Measurements from ENCODE around the gene TFAP2D.

The TFAP2D gene

GRCh38 chr6:50708664-50709365, 4.5 kb upstream of the TFAP2D start:
- Mint-ChIP-seq H3K4me3 (no peak overlapping the region), H3K27me3 (ENCODE audit: low read depth, poor library complexity) (peaks cover 100% of the 10 kb centered on the region), H3K9me3 (peaks cover 13% of the 10 kb centered on the region), H3K36me3 (ENCODE audit: low read depth) (no peaks in the 10 kb centered on the region), H3K27ac (no peak overlapping the region), H3K4me1 (no peaks in the 10 kb centered on the region)
- no peak for DNase-seq
- TF ChIP-seq CTCF (IDR thresholded peaks at IDR 0.05): no peak

GRCh38 chr6:50709366-50709734, 4.0 kb upstream of the TFAP2D start:
- no peak for DNase-seq
- no peaks in the 10 kb centered on the region for H3K36me3 Mint-ChIP-seq (ENCODE audit: low read depth)
- H3K4me1 Mint-ChIP-seq: no peaks in the 10 kb centered on the region
- H3K27me3 Mint-ChIP-seq (ENCODE audit: low read depth, poor library complexity): peaks cover 100% of the 10 kb centered on the region
- TF ChIP-seq CTCF (IDR thresholded peaks at IDR 0.05): no peak
- H3K27ac Mint-ChIP-seq: no peak overlapping the region
- H3K4me3 Mint-ChIP-seq: no peak overlapping the region
- peaks cover 13% of the 10 kb centered on the region for H3K9me3 Mint-ChIP-seq

GRCh38 chr6:50711686-50712085, 1.6 kb upstream of the TFAP2D start:
- Mint-ChIP-seq H3K27ac (no peak overlapping the region), H3K36me3 (ENCODE audit: low read depth) (no peaks in the 10 kb centered on the region), H3K27me3 (ENCODE audit: low read depth, poor library complexity) (peaks cover 100% of the 10 kb centered on the region), H3K4me1 (peaks cover 11% of the 10 kb centered on the region), H3K9me3 (peaks cover 13% of the 10 kb centered on the region), H3K4me3 (no peak overlapping the region)
- DNase-seq: no peak
- no peak for TF ChIP-seq CTCF (IDR thresholded peaks at IDR 0.05)

- Mint-ChIP-seq H3K9me3 (peaks cover 13% of the 10 kb centered on the region), H3K27ac (no peak overlapping the region), H3K4me3 (no peak overlapping the region), H3K4me1 (peaks cover 11% of the 10 kb centered on the region), H3K36me3 (ENCODE audit: low read depth) (no peaks in the 10 kb centered on the region), H3K27me3 (ENCODE audit: low read depth, poor library complexity) (peaks cover 100% of the 10 kb centered on the region)
- DNase-seq: no peak
- TF ChIP-seq CTCF (IDR thresholded peaks at IDR 0.05): no peak
Measured at GRCh38 chr6:50712291-50712690, 1.0 kb upstream of the TFAP2D start.

- no peak for TF ChIP-seq CTCF (IDR thresholded peaks at IDR 0.05)
- no peak overlapping the region for H3K4me3 Mint-ChIP-seq
- peaks cover 11% of the 10 kb centered on the region for H3K4me1 Mint-ChIP-seq
- H3K9me3 Mint-ChIP-seq: peaks cover 11% of the 10 kb centered on the region
- peaks cover 100% of the 10 kb centered on the region for H3K27me3 Mint-ChIP-seq (ENCODE audit: low read depth, poor library complexity)
- no peaks in the 10 kb centered on the region for H3K36me3 Mint-ChIP-seq (ENCODE audit: low read depth)
- DNase-seq: no peak
- H3K27ac Mint-ChIP-seq: no peak overlapping the region
Measured at GRCh38 chr6:50713977-50714486, 706 bp downstream of the TFAP2D start.
